Ovary (tissue), 9 donors: ENCODE data around the gene RGS19. TPM values are rescaled to one million over a fixed set of nuclear protein-coding genes. Genes with fewer than 3 reads are reported as not detected.

Experiments
- DNase-seq, 5 donors: peaks; one replicate each; pipeline ENCODE4 v3.0.0-alpha.2; 2019 to 2020
- H3K27ac ChIP-seq, 2 donors: fragments of 200-600 bp; one replicate each; pipeline versions ENCODE4 v1.5.1 to v1.8.0; 2019 to 2022
- H3K27me3 ChIP-seq: fragments of 200-600 bp; one replicate; pipeline ENCODE4 v1.8.0; 2022
- H3K36me3 ChIP-seq: fragments of 200-600 bp; sonication (generic); one replicate; pipeline ENCODE4 v1.5.1; 2019
- H3K4me1 ChIP-seq: one replicate; pipeline ENCODE4 v1.8.1; 2013; ENCODE audit warnings: mild to moderate bottlenecking, moderate library complexity; ENCODE audit not compliant: insufficient read depth
- H3K4me3 ChIP-seq: fragments of 200-600 bp; sonication (generic); one replicate; pipeline ENCODE4 v1.5.1; 2017
- H3K9me3 ChIP-seq, 2 donors: fragments of 200-600 bp in 1 of 2; sonication (generic) in 1 of 2; one replicate each; pipeline versions ENCODE4 v1.5.1 to v1.8.1; 2013 to 2019; ENCODE audit warnings: mild to moderate bottlenecking in 1 of 2, moderate library complexity in 1 of 2
- EP300 ChIP-seq: sonication (generic); formaldehyde crosslinking; IDR thresholded peaks from one replicate; pipeline ENCODE4 v1.6.1; 2017; ENCODE audit warnings: antibody characterized with exemption
- POLR2A ChIP-seq: fragments of 450-650 bp; IDR thresholded peaks from one replicate; pipeline ENCODE4 v1.6.1; 2017; ENCODE audit warnings: antibody characterized with exemption, mild to moderate bottlenecking, moderate library complexity
- WGBS, 3 donors: extraction: QIAGEN DNeasy Blood & Tissue Kit in 1 of 3; methylation state at CpG; one replicate each; pipeline versions ENCODE4 v1.1.5 to v1.1.7; 2013 to 2017; 5-methylcytosine and 5-hydroxymethylcytosine counted together
- intact Hi-C, 4 donors: fragments of 100-400 bp; cut with DNase I; formaldehyde crosslinking; loops; one replicate each; pipeline versions ENCODE4 v1.11.0 to v1.15.1; 2022 to 2023
- polyA plus RNA-seq, 2 donors: library from polyadenylated mRNA; stranded (reverse); fragments of 200-250 nt in 1 of 2; fragments of 350-450 nt in 1 of 2; fragmentation: Illumina TruSeq in 1 of 2; extraction: RNeasy Lipid Tissue Mini Kit (QIAGEN cat#74804) in 1 of 2; gene quantifications; one replicate each; pipeline ENCODE4 v1.2.3, GENCODE V29; 2013 to 2014
- total RNA-seq, 7 donors: library from RNA; depleted of rRNA in 2 of 7; stranded (reverse); fragments of >200 nt in 2 of 7; fragmentation: NEBNext Ultra II Directional in 3 of 7; extraction: Animal tissue kit (Norgen Biotek cat#: 25700) in 3 of 7; gene quantifications; one replicate each; pipeline versions ENCODE4 v1.1.0 to v1.2.4, GENCODE V29; 2016 to 2023
- TF ChIP-seq, protein P1 (sequence below), 3 donors: fragments of 450-650 bp in 2 of 3; fragments of 200-600 bp in 1 of 3; IDR thresholded peaks; one replicate each; pipeline versions ENCODE4 v1.5.1 to v1.8.0; 2016 to 2022; ENCODE audit warnings: antibody characterized with exemption in 3 of 3, mild to moderate bottlenecking in 1 of 3
- donor health status: DM: no; HTN: no; CAD: no; lungs with moderate emphysema.
- donor health status: DM: no; HTN: no; CAD: no.
- donor health status: Bipolar disorder and iron deficiency.
- donor health status: DM: yes; HTN: yes; CAD: no.
- donor health status: DM: no; HTN: no; CAD: no.
- donor health status: DM: yes; HTN: yes; CAD: no.

The RGS19 gene
- total and polyA plus RNA-seq, 9 donors, result 2.1 to 7.6 (median 4.5) TPM

DNA sequence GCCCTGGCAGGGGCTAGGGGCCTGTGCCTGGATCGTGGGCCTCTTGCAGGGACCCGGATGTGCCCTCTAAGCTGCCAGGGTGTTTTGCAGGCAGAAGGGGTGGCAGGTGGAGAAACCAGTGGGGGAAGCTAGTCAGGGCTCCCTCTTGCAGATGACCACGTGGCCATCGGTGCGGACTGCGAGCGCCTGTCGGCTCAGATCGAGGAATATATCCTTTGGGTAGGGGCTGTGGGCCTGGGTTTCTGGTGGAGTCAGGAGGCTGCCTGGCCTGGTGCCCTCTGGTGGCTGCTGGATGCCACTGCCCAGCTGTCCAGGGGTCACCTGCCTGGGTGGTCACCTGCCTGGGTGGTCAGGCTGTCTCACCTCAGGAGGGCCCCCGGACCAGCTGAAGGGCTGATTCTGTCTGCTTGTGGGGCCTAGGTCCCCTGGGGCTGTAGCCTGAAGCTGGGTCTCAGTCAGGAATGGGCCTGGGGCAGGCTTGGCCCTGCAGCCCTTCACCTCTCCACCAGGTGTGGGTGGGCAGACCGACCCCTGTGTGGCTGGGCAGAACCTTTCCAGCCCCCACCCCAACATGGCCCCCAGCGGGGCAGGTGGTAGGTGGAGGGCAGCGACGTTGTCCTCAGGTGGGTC lies 9.6 kb downstream of the RGS19 start:
- Histone ChIP-seq H3K36me3 (no peaks in the 10 kb centered on the region), H3K4me3 (no peak overlapping the region), H3K27ac (no peak overlapping the region), H3K4me1 (no peaks in the 10 kb centered on the region), H3K9me3 (no peaks in the 10 kb centered on the region), H3K27me3 (no peaks in the 10 kb centered on the region)
- 54 to 59% (median 56%) methylated on average over 13 to 14 of the region's 14 CpGs for WGBS, 3 donors
- TF ChIP-seq EP300, result no peak
- intact Hi-C loops, result no loop called here
- DNase-seq, result no peak

DNA sequence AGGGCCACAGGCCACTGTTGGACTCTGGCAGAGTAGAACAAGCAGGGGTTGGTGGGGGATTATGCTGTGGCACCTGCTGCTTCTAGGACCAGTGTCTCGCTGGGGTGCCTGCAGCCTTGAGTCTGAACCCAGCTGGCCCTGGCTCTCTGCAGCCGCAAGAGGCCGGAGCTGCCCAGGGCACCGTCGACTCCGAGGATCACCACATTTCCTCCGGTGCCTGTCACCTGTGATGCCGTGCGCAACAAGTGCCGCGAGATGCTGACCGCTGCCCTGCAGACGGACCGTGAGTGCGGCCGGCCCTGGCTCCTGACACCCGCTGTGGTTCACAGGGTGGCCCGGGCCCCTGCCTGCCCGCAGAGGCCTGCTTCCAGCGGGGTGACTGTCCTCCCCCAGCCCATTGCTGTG lies 10.1 kb downstream of the RGS19 start:
- intact Hi-C loops, result no loop called here
- Histone ChIP-seq H3K27ac (no peak overlapping the region), H3K4me3 (no peak overlapping the region), H3K4me1 (peaks cover 1% of the 10 kb centered on the region), H3K36me3 (no peaks in the 10 kb centered on the region), H3K9me3 (no peaks in the 10 kb centered on the region), H3K27me3 (no peaks in the 10 kb centered on the region)
- no peak for DNase-seq
- TF ChIP-seq, protein P1, sequence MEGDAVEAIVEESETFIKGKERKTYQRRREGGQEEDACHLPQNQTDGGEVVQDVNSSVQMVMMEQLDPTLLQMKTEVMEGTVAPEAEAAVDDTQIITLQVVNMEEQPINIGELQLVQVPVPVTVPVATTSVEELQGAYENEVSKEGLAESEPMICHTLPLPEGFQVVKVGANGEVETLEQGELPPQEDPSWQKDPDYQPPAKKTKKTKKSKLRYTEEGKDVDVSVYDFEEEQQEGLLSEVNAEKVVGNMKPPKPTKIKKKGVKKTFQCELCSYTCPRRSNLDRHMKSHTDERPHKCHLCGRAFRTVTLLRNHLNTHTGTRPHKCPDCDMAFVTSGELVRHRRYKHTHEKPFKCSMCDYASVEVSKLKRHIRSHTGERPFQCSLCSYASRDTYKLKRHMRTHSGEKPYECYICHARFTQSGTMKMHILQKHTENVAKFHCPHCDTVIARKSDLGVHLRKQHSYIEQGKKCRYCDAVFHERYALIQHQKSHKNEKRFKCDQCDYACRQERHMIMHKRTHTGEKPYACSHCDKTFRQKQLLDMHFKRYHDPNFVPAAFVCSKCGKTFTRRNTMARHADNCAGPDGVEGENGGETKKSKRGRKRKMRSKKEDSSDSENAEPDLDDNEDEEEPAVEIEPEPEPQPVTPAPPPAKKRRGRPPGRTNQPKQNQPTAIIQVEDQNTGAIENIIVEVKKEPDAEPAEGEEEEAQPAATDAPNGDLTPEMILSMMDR (IDR thresholded peaks at IDR 0.05), result no peak
- TF ChIP-seq POLR2A (no peak), EP300 (no peak)
- 90 to 94% (median 91%) methylated on average over 19 to 20 of the region's 20 CpGs for WGBS, 3 donors

DNA sequence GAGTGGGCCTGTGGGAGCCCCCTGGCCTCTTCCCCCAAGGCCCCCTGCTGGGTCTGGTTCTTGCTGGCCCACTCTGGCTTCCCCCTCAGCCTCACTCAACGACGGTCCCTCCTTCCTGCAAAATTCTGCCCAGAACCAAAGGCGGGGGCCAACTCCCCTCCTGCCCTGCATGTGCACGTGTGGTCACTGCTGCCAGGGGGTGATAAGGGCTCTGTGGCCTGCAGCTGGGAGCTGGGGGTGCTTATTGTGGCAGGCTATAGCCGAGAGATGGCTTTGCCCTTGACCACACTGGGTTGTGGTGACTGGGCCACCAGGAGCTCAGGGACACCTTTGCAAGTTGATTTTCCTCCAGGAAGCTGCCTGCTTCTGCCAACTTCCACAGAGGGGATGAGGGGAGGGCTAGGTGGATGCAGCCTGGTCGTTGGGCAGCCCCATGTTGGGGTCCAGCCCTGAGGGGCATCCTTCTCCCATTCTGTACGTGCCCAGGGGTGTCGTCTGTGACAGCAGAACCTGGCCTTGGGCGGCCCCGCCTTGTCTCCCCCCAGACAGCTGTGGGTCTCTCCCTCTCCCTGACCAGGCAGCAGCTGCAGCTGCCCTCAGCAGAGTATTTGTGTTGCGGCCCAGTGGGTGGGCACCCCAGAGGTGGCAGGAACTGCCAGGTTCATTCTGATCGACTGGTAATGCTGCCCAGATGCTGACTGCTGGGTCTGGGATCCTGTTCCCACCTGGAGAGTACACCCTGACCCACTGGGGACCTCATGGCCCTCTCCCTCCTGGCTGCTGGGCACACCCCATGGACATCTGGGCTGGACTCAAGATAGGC lies 10.7 kb downstream of the RGS19 start:
- peaks cover 1% of the 10 kb centered on the region for H3K4me1 ChIP-seq
- no peak for TF ChIP-seq POLR2A
- TF ChIP-seq, protein P1 (IDR thresholded peaks at IDR 0.05), result no peak
- TF ChIP-seq EP300, result no peak
- H3K36me3 ChIP-seq, result no peaks in the 10 kb centered on the region
- no peak overlapping the region for H3K27ac ChIP-seq
- intact Hi-C loops, result no loop called here
- no peak for DNase-seq
- H3K4me3 ChIP-seq, result no peak overlapping the region
- no peaks in the 10 kb centered on the region for H3K9me3 ChIP-seq
- WGBS, 3 donors, result 69 to 79% (median 77%) methylated on average over 12 of the region's 12 CpGs
- H3K27me3 ChIP-seq, result no peaks in the 10 kb centered on the region

DNA sequence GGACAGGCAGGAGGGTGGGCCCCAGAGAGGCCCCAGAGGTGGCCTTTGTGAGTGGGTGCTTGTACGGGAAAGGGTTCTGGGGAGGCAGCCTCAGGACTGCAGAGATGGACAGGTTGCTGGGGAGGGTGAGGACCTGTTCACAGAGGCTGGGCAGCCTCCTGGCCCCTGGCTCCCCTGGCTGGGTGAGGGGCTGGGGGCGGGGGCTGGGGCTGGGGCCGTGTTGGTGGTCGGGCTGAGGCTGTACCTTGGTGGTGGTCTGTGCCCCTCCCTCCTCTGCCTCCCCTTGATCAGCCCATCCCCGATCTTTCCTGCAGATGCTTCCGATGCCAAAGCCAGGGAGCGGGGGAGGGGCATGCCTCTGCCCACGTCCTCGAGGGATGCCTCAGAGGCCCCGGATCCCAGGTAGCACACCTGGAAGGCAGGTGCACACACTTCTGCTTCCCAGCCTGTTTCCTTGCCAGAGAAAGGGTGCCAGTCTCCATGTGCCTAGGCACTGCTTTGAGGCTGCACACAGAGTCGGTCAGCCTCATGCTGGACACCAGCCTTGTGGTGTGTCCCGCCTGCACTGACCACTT lies 11.5 kb downstream of the RGS19 start:
- no peak overlapping the region for H3K27ac ChIP-seq
- no peak overlapping the region for H3K4me3 ChIP-seq
- H3K4me1 ChIP-seq, result peaks cover 1% of the 10 kb centered on the region
- intact Hi-C loops, result no loop called here
- H3K9me3 ChIP-seq, result no peaks in the 10 kb centered on the region
- H3K36me3 ChIP-seq, result no peaks in the 10 kb centered on the region
- DNase-seq, result no peak
- 62 to 71% (median 63%) methylated on average over 9 to 12 of the region's 12 CpGs for WGBS, 3 donors
- H3K27me3 ChIP-seq, result no peaks in the 10 kb centered on the region
- TF ChIP-seq POLR2A (no peak), EP300 (no peak)

DNA sequence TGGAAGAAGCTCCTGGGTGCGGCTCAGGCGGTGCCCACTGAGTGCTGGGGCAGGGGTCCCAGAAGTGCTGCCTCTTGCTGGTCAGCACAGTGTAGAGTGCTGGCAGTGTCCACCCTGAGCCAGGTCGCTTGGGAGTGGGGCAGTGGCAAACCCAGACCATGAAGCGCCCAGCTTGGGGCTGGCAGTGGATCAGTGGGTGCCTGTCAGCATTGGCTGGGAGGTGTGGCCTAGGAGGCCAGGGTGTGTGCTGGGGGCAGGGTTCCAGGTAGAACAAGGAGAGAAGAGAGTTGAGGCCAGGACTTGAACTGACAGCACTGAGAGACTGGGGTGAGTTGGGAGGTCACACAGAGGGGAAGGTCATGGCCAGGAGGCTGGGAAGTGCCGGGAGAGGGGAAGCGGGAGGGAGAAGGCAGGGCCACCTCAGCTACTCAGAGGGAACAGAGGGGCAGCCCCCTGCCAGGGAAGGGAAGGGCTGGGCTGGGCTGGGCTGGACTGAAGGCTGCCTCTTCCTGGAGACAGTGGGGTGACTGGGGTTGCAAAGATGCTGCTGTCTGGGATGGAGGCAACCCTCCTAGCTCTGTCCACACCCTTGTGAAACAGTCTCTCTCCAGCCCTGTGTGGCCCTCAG lies 12.2 kb downstream of the RGS19 start:
- no peaks in the 10 kb centered on the region for H3K27me3 ChIP-seq
- no peak overlapping the region for H3K4me3 ChIP-seq
- H3K36me3 ChIP-seq, result no peaks in the 10 kb centered on the region
- WGBS, 3 donors, result 74 to 87% (median 83%) methylated on average over 6 of the region's 6 CpGs
- intact Hi-C loops, result no loop called here
- no peak overlapping the region for H3K27ac ChIP-seq
- no peaks in the 10 kb centered on the region for H3K9me3 ChIP-seq
- peaks cover 4% of the 10 kb centered on the region for H3K4me1 ChIP-seq
- DNase-seq, result no peak
- TF ChIP-seq, protein P1 (IDR thresholded peaks at IDR 0.05), result no peak
- TF ChIP-seq POLR2A (no peak), EP300 (no peak)
